Panc1 (cell line): ENCODE data around the gene CEP120.

Experiments used
- POLR2AphosphoS5 ChIP-seq: IDR thresholded peaks from 2 replicates; pipeline ENCODE4 v1.6.1; 2012; ENCODE audit warnings: mild to moderate bottlenecking, low read depth, low read length, moderate library complexity
- TF ChIP-seq, protein P1 (sequence below): fragments of 450-650 bp; IDR thresholded peaks from 2 replicates; pipeline ENCODE4 v1.5.1; 2017; ENCODE audit warnings: mild to moderate bottlenecking
- TF ChIP-seq, protein P2 (sequence below), 2 experiments: IDR thresholded peaks; 2 replicates each; pipeline ENCODE4 v1.6.1; 2011 to 2012; ENCODE audit warnings: low read depth in 2 of 2, control low read depth in 1 of 2, low read length in 1 of 2, mild to moderate bottlenecking in 1 of 2, moderate library complexity in 1 of 2; ENCODE audit not compliant: insufficient read depth in 1 of 2

DNA sequence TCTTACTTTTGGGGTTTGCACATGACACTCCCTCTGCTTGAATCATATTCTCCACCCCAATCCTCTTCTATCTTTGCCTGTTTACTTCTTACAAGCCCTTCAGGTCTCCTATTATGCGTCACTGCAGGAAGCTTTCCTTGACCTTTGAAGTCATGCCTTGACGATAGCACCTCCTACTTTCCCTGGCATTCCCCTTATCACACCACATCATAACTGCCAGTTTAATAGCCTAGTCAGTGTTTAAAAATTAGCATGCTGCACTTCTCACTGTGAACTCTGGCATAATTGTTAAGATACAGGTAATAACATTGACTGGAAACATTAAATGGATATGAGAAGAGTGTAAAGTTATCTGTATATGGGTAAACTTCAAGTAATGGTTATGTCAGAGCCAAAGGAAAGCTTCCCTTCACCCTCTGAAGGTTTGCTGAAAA lies 37.1 kb upstream of the CEP120 start:
- TF ChIP-seq, protein P1, sequence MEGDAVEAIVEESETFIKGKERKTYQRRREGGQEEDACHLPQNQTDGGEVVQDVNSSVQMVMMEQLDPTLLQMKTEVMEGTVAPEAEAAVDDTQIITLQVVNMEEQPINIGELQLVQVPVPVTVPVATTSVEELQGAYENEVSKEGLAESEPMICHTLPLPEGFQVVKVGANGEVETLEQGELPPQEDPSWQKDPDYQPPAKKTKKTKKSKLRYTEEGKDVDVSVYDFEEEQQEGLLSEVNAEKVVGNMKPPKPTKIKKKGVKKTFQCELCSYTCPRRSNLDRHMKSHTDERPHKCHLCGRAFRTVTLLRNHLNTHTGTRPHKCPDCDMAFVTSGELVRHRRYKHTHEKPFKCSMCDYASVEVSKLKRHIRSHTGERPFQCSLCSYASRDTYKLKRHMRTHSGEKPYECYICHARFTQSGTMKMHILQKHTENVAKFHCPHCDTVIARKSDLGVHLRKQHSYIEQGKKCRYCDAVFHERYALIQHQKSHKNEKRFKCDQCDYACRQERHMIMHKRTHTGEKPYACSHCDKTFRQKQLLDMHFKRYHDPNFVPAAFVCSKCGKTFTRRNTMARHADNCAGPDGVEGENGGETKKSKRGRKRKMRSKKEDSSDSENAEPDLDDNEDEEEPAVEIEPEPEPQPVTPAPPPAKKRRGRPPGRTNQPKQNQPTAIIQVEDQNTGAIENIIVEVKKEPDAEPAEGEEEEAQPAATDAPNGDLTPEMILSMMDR = no peak
- TF ChIP-seq POLR2AphosphoS5 = no peak
- TF ChIP-seq, protein P2, sequence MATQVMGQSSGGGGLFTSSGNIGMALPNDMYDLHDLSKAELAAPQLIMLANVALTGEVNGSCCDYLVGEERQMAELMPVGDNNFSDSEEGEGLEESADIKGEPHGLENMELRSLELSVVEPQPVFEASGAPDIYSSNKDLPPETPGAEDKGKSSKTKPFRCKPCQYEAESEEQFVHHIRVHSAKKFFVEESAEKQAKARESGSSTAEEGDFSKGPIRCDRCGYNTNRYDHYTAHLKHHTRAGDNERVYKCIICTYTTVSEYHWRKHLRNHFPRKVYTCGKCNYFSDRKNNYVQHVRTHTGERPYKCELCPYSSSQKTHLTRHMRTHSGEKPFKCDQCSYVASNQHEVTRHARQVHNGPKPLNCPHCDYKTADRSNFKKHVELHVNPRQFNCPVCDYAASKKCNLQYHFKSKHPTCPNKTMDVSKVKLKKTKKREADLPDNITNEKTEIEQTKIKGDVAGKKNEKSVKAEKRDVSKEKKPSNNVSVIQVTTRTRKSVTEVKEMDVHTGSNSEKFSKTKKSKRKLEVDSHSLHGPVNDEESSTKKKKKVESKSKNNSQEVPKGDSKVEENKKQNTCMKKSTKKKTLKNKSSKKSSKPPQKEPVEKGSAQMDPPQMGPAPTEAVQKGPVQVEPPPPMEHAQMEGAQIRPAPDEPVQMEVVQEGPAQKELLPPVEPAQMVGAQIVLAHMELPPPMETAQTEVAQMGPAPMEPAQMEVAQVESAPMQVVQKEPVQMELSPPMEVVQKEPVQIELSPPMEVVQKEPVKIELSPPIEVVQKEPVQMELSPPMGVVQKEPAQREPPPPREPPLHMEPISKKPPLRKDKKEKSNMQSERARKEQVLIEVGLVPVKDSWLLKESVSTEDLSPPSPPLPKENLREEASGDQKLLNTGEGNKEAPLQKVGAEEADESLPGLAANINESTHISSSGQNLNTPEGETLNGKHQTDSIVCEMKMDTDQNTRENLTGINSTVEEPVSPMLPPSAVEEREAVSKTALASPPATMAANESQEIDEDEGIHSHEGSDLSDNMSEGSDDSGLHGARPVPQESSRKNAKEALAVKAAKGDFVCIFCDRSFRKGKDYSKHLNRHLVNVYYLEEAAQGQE (IDR thresholded peaks at IDR 0.05; ENCODE audit: insufficient read depth in 1 of 2, low read depth in 2 of 2, low read length in 1 of 2) = no peak
